ENCODE data around the gene ANGPTL5. TPM values are rescaled to one million over a fixed set of nuclear protein-coding genes. Genes with fewer than 3 reads are reported as not detected.

The ANGPTL5 gene
- polyA plus RNA-seq, 1 of the 3 experiments (the other 2 are of a cell fraction): not detected

- Histone ChIP-seq H3K27me3 (ENCODE audit: insufficient read depth) (no peaks in the 10 kb centered on the region), H2AFZ (ENCODE audit: low read depth) (peak overlapping the region; percentile 85), H3K9ac (peak overlapping the region; percentile 86), H3K9me2 (no peaks in the 10 kb centered on the region), H3K27ac (ENCODE audit: low read depth in 2 of 2, low read length in 1 of 2) (peak overlapping the region; percentile 64 to 95), H3F3A (replicated peaks; ENCODE audit: insufficient read depth) (peaks cover 21% of the 10 kb centered on the region), H3K4me2 (peak overlapping the region; percentile 77), H3K9me3 (no peaks in the 10 kb centered on the region), H3K79me2 (ENCODE audit: insufficient read depth) (no peaks in the 10 kb centered on the region), H3K36me3 (replicated peaks in 1 of 2; ENCODE audit: control insufficient read depth in 1 of 2, insufficient read depth in 2 of 2, low read length in 1 of 2) (no peaks in the 10 kb centered on the region), H4K20me1 (ENCODE audit: insufficient read depth) (no peaks in the 10 kb centered on the region), H3K4me3 (ENCODE audit: low read depth in 2 of 2, low read length in 1 of 2) (peak overlapping the region; percentile 78 to 82), H3K4me1 (ENCODE audit: control insufficient read depth in 1 of 2, insufficient read depth in 2 of 2, low read depth in 1 of 2, low read length in 1 of 2) (peaks cover 0 to 7% of the 10 kb centered on the region in 2 experiments; a peak in 2 of 4 replicates)
- ChIA-PET CTCF (interaction anchor here (1.2 to 1.5 kb wide), 4 partner anchors 8 to 93 kb away, joined by 3 to 7 read pairs (median 4); no protein-coding TSS in a partner anchor), POLR2A (interaction anchor here (0.6 kb wide), 1 partner anchor 33 kb away, joined by 4 read pairs; no protein-coding TSS in a partner anchor)
- DNase-seq: no peak
- 3% methylated on average over 6 of the region's 6 CpGs for WGBS (ENCODE audit: low lambda C conversion rate)
- no peak for TF ChIP-seq GABPA (IDR thresholded peaks at IDR 0.05; ENCODE audit: low read depth)
- TF ChIP-seq TCF12 (IDR thresholded peaks at IDR 0.05): no peak
- no peak for TF ChIP-seq USF2 (IDR thresholded peaks at IDR 0.05; ENCODE audit: borderline replicate concordance, low read depth, low read length)
- TF ChIP-seq YY1 (IDR thresholded peaks at IDR 0.05; ENCODE audit: low read depth): no peak
- TF ChIP-seq TEAD4 (IDR thresholded peaks at IDR 0.05; ENCODE audit: borderline replicate concordance, insufficient read depth): no peak
- no peak for TF ChIP-seq EP300 (IDR thresholded peaks at IDR 0.05; ENCODE audit: borderline replicate concordance in 1 of 2, low read depth in 1 of 2, low read length in 1 of 2)
- TF ChIP-seq FOXJ3 (CRISPR knock-in tag; IDR thresholded peaks at IDR 0.05): no peak
- TF ChIP-seq MXI1 (IDR thresholded peaks at IDR 0.05; ENCODE audit: low read depth, low read length): no peak
- TF ChIP-seq CHD2 (IDR thresholded peaks at IDR 0.05; ENCODE audit: low read length, partially characterized antibody): no peak
Observed at GRCh38 chr11:101914341-101914737, 2.0 kb downstream of the ANGPTL5 start.

GRCh38 chr11:101913656-101914055 is 2.7 kb downstream of the ANGPTL5 start:
- peaks cover 21% of the 10 kb centered on the region for H3F3A ChIP-seq (replicated peaks; ENCODE audit: insufficient read depth)
- no peak for DNase-seq
- peak overlapping the region; percentile 77; the same call in 1 of the 2 replicates for H3K4me2 ChIP-seq
- ChIA-PET CTCF (interaction anchor here (1.4 kb wide), 1 partner anchor 94 kb away, joined by 4 read pairs; no protein-coding TSS in a partner anchor), POLR2A (no interaction called here)
- H3K9me2 ChIP-seq: no peaks in the 10 kb centered on the region
- peaks cover 0 to 7% of the 10 kb centered on the region in 2 experiments; a peak in 2 of 4 replicates for H3K4me1 ChIP-seq (ENCODE audit: control insufficient read depth in 1 of 2, insufficient read depth in 2 of 2, low read depth in 1 of 2, low read length in 1 of 2)
- H3K36me3 ChIP-seq (replicated peaks in 1 of 2; ENCODE audit: control insufficient read depth in 1 of 2, insufficient read depth in 2 of 2, low read length in 1 of 2): no peaks in the 10 kb centered on the region
- H3K4me3 ChIP-seq (ENCODE audit: low read depth in 2 of 2, low read length in 1 of 2): no peak overlapping the region
- peak overlapping the region in 1 of 2 experiments; percentile 95; a peak in 1 of 4 replicates for H3K27ac ChIP-seq (ENCODE audit: low read depth in 2 of 2, low read length in 1 of 2)
- H4K20me1 ChIP-seq (ENCODE audit: insufficient read depth): no peaks in the 10 kb centered on the region
- H2AFZ ChIP-seq (ENCODE audit: low read depth): peak overlapping the region; percentile 85; the same call in 1 of the 2 replicates
- peak overlapping the region; percentile 86; the same call in 1 of the 2 replicates for H3K9ac ChIP-seq
- no peak for TF ChIP-seq GATA2 (CRISPR knock-in tag; IDR thresholded peaks at IDR 0.05)
- TF ChIP-seq GABPA (IDR thresholded peaks at IDR 0.05; ENCODE audit: low read depth): no peak
- no peak for TF ChIP-seq ELF1 (IDR thresholded peaks at IDR 0.05)
- TF ChIP-seq SIN3A (IDR thresholded peaks at IDR 0.05; ENCODE audit: borderline replicate concordance, low read depth, low read length): no peak
- TF ChIP-seq CTCF (IDR thresholded peaks at IDR 0.05): no peak
- TF ChIP-seq TEAD4 (IDR thresholded peaks at IDR 0.05; ENCODE audit: borderline replicate concordance, insufficient read depth): no peak
- no peak for TF ChIP-seq FOXJ3 (CRISPR knock-in tag; IDR thresholded peaks at IDR 0.05)
- no peaks in the 10 kb centered on the region for H3K9me3 ChIP-seq
- H3K27me3 ChIP-seq (ENCODE audit: insufficient read depth): no peaks in the 10 kb centered on the region
- WGBS (ENCODE audit: low lambda C conversion rate): 77% methylated on average over 5 of the region's 5 CpGs
- no peaks in the 10 kb centered on the region for H3K79me2 ChIP-seq (ENCODE audit: insufficient read depth)

Measured in SK-N-SH (cell line).